Tibial nerve (tissue), 3 donors: ENCODE measurements around the gene TENM4.

ENCODE experiments used
- POLR2A ChIP-seq, 2 donors: fragments of 450-650 bp; IDR thresholded peaks; one replicate each; pipeline ENCODE4 v1.6.1; 2017; ENCODE audit warnings: antibody characterized with exemption in 2 of 2, mild to moderate bottlenecking in 2 of 2, moderate library complexity in 2 of 2
- TF ChIP-seq, protein P1 (sequence below), 5 experiments: fragments of 200-600 bp in 3 of 5; fragments of 450-650 bp in 2 of 5; sonication (generic) in 3 of 5; IDR thresholded peaks; one replicate each; pipeline ENCODE4 v1.5.1; 2016 to 2019; ENCODE audit warnings: antibody characterized with exemption in 5 of 5, mild to moderate bottlenecking in 3 of 5, moderate library complexity in 2 of 5

DNA sequence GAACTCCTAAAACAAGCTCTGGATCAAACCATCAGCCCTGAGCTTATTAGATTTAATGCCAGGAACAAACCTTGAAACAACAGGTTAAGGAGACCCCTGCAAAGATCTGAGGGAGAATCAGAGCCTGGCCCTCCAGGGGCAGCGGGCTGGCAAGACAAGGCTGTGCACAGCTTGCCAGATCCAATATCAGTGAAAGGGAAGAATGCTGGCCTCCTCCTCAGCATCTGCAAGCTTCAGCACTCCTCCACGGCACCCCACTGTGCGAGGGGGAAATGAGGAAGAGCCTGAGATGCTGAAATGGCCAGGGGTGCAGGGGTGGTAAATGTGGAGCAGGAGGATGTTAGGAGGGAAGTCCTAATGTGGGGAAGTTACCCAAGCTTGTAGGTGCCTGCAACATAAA, 167.0 kb downstream of the TENM4 start:
- no peak for TF ChIP-seq POLR2A (IDR thresholded peaks at IDR 0.05)
- TF ChIP-seq, protein P1, sequence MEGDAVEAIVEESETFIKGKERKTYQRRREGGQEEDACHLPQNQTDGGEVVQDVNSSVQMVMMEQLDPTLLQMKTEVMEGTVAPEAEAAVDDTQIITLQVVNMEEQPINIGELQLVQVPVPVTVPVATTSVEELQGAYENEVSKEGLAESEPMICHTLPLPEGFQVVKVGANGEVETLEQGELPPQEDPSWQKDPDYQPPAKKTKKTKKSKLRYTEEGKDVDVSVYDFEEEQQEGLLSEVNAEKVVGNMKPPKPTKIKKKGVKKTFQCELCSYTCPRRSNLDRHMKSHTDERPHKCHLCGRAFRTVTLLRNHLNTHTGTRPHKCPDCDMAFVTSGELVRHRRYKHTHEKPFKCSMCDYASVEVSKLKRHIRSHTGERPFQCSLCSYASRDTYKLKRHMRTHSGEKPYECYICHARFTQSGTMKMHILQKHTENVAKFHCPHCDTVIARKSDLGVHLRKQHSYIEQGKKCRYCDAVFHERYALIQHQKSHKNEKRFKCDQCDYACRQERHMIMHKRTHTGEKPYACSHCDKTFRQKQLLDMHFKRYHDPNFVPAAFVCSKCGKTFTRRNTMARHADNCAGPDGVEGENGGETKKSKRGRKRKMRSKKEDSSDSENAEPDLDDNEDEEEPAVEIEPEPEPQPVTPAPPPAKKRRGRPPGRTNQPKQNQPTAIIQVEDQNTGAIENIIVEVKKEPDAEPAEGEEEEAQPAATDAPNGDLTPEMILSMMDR (IDR thresholded peaks at IDR 0.05), result no peak
